Measurements from ENCODE around the gene HES4.
A peak's percentile ranks its signal among the peaks of the same experiment; 100 is the strongest.

Gene HES4

GRCh38 chr1:959731-960362 is 40.0 kb downstream of the HES4 start:
- Histone ChIP-seq H3K36me3 (ENCODE audit: control insufficient read depth in 1 of 2, insufficient read depth in 2 of 2, low read length in 2 of 2) (peaks cover 13 to 22% of the 10 kb centered on the region in 2 donors), H3K9me3 (ENCODE audit: control insufficient read depth in 1 of 2, low read length in 2 of 2) (no peaks in the 10 kb centered on the region), H3K27me3 (ENCODE audit: control insufficient read depth in 1 of 2, insufficient read depth in 2 of 2, low read length in 2 of 2) (no peaks in the 10 kb centered on the region), H3K4me3 (ENCODE audit: low read depth in 1 of 2, low read length in 2 of 2) (peak overlapping the region; percentile 22 to 57), H3K27ac (ENCODE audit: low read depth, low read length) (no peak overlapping the region), H3K4me1 (ENCODE audit: control insufficient read depth in 1 of 2, insufficient read depth in 2 of 2, low read length in 2 of 2) (peaks cover 9 to 23% of the 10 kb centered on the region in 2 donors), H3K9ac (ENCODE audit: low read depth in 1 of 2, low read length in 2 of 2) (no peak overlapping the region)

DNA sequence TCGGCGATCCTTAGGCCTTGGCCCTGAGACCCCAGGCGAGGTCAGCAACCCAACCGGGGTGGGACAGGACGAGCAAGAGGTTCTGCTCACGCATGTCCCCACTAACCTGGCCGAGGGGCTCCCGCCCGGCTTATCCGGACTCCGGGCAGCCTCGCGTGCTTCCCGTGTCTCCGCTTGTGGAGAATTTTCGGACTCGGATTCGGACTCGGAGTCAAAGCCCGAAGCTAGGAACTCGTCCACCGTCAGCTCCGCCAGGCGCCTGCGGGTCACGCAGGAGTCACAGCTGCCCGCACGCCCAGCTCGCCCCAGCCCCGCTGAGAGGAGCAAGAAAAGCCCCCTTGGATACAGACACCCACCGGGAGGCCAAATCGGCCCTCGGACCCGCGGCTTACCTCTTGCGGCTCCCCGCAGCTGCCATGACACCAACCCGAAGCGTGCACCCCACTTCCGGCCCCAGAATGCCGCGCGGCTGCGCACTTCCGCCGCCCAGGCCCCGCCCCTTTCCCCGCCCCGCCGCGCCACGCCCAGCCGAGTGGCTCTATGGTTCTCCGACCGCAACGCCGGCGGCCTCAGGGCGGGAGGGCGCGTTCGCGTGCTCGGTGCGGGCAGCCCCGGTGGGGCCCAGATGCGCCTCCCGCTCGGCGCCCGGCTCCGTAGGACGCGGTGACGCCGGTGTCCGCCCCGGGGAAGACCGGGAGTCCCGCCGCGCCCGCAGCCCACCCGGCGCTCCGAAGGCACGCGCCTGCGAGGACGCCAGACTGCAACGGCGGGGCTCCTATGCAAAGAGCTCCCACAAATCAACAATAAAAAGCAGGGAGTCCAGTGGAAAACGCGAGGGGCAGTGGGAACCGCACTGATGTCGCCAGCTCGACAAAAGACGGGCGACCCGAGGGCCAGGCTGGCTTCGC is 40.8 kb downstream of the HES4 start, which contains the start of gene NOC2L:
Gene NOC2L (minus strand): TSS at position 434 of the 908 bp plus-strand sequence. CDS start 16 bp downstream, at position 418.
- Histone ChIP-seq H3K9ac (ENCODE audit: low read depth in 1 of 2, low read length in 2 of 2) (peak within 1 kb of the TSS; percentile 82 to 85), H3K27ac (ENCODE audit: low read depth, low read length) (no peak within 1 kb of the TSS), H3K9me3 (ENCODE audit: control insufficient read depth in 1 of 2, low read length in 2 of 2) (no peaks in the 10 kb centered on the region), H3K4me1 (ENCODE audit: control insufficient read depth in 1 of 2, insufficient read depth in 2 of 2, low read length in 2 of 2) (peaks cover 9 to 23% of the 10 kb centered on the region in 2 donors), H3K27me3 (ENCODE audit: control insufficient read depth in 1 of 2, insufficient read depth in 2 of 2, low read length in 2 of 2) (no peaks in the 10 kb centered on the region), H3K36me3 (ENCODE audit: control insufficient read depth in 1 of 2, insufficient read depth in 2 of 2, low read length in 2 of 2) (peaks cover 13 to 29% of the 10 kb centered on the region in 2 donors), H3K4me3 (ENCODE audit: low read depth in 1 of 2, low read length in 2 of 2) (peak within 1 kb of the TSS; percentile 98)

- H3K9me3 ChIP-seq (ENCODE audit: control insufficient read depth in 1 of 2, low read length in 2 of 2) = no peaks in the 10 kb centered on the region
- no peaks in the 10 kb centered on the region for H3K27me3 ChIP-seq (ENCODE audit: control insufficient read depth in 1 of 2, insufficient read depth in 2 of 2, low read length in 2 of 2)
- peaks cover 26 to 54% of the 10 kb centered on the region in 2 donors for H3K36me3 ChIP-seq (ENCODE audit: control insufficient read depth in 1 of 2, insufficient read depth in 2 of 2, low read length in 2 of 2)
- H3K27ac ChIP-seq (ENCODE audit: low read depth, low read length) = no peak overlapping the region
- peaks cover 9 to 22% of the 10 kb centered on the region in 2 donors for H3K4me1 ChIP-seq (ENCODE audit: control insufficient read depth in 1 of 2, insufficient read depth in 2 of 2, low read length in 2 of 2)
- H3K9ac ChIP-seq (ENCODE audit: low read depth in 1 of 2, low read length in 2 of 2) = no peak overlapping the region
- H3K4me3 ChIP-seq (ENCODE audit: low read depth in 1 of 2, low read length in 2 of 2) = no peak overlapping the region
Observed at GRCh38 chr1:956636-957035, 43.3 kb downstream of the HES4 start.

- Histone ChIP-seq H3K4me1 (ENCODE audit: control insufficient read depth in 1 of 2, insufficient read depth in 2 of 2, low read length in 2 of 2) (peaks cover 9 to 17% of the 10 kb centered on the region in 2 donors), H3K9me3 (ENCODE audit: control insufficient read depth in 1 of 2, low read length in 2 of 2) (no peaks in the 10 kb centered on the region), H3K27me3 (ENCODE audit: control insufficient read depth in 1 of 2, insufficient read depth in 2 of 2, low read length in 2 of 2) (no peaks in the 10 kb centered on the region), H3K36me3 (ENCODE audit: control insufficient read depth in 1 of 2, insufficient read depth in 2 of 2, low read length in 2 of 2) (peaks cover 36 to 61% of the 10 kb centered on the region in 2 donors), H3K4me3 (ENCODE audit: low read depth in 1 of 2, low read length in 2 of 2) (no peak overlapping the region), H3K27ac (ENCODE audit: low read depth, low read length) (no peak overlapping the region), H3K9ac (ENCODE audit: low read depth in 1 of 2, low read length in 2 of 2) (no peak overlapping the region)
Observed at GRCh38 chr1:955474-955873, 44.4 kb downstream of the HES4 start.

- H3K27ac ChIP-seq (ENCODE audit: low read depth, low read length) = no peak overlapping the region
- H3K36me3 ChIP-seq (ENCODE audit: control insufficient read depth in 1 of 2, insufficient read depth in 2 of 2, low read length in 2 of 2) = peaks cover 41 to 66% of the 10 kb centered on the region in 2 donors
Observed at GRCh38 chr1:954927-955326, 45.0 kb downstream of the HES4 start.

GRCh38 chr1:953524-954320 is 46.2 kb downstream of the HES4 start:
- no peak overlapping the region for H3K9ac ChIP-seq (ENCODE audit: low read depth in 1 of 2, low read length in 2 of 2)
- H3K9me3 ChIP-seq (ENCODE audit: control insufficient read depth in 1 of 2, low read length in 2 of 2) = no peaks in the 10 kb centered on the region
- H3K4me1 ChIP-seq (ENCODE audit: control insufficient read depth in 1 of 2, insufficient read depth in 2 of 2, low read length in 2 of 2) = peaks cover 9 to 17% of the 10 kb centered on the region in 2 donors
- H3K27ac ChIP-seq (ENCODE audit: low read depth, low read length) = no peak overlapping the region
- no peaks in the 10 kb centered on the region for H3K27me3 ChIP-seq (ENCODE audit: control insufficient read depth in 1 of 2, insufficient read depth in 2 of 2, low read length in 2 of 2)
- H3K4me3 ChIP-seq (ENCODE audit: low read depth in 1 of 2, low read length in 2 of 2) = no peak overlapping the region
- peaks cover 52 to 79% of the 10 kb centered on the region in 2 donors for H3K36me3 ChIP-seq (ENCODE audit: control insufficient read depth in 1 of 2, insufficient read depth in 2 of 2, low read length in 2 of 2)

More at GRCh38 chr1:954927-955326, 45.0 kb downstream of the HES4 start:
- Histone ChIP-seq H3K27me3 (ENCODE audit: control insufficient read depth in 1 of 2, insufficient read depth in 2 of 2, low read length in 2 of 2) (no peaks in the 10 kb centered on the region), H3K4me1 (ENCODE audit: control insufficient read depth in 1 of 2, insufficient read depth in 2 of 2, low read length in 2 of 2) (peaks cover 9 to 17% of the 10 kb centered on the region in 2 donors), H3K4me3 (ENCODE audit: low read depth in 1 of 2, low read length in 2 of 2) (no peak overlapping the region), H3K9me3 (ENCODE audit: control insufficient read depth in 1 of 2, low read length in 2 of 2) (no peaks in the 10 kb centered on the region), H3K9ac (ENCODE audit: low read depth in 1 of 2, low read length in 2 of 2) (no peak overlapping the region)

GRCh38 chr1:952603-953002 is 47.3 kb downstream of the HES4 start:
- no peak overlapping the region for H3K4me3 ChIP-seq (ENCODE audit: low read depth in 1 of 2, low read length in 2 of 2)
- H3K9me3 ChIP-seq (ENCODE audit: control insufficient read depth in 1 of 2, low read length in 2 of 2) = no peaks in the 10 kb centered on the region
- H3K36me3 ChIP-seq (ENCODE audit: control insufficient read depth in 1 of 2, insufficient read depth in 2 of 2, low read length in 2 of 2) = peaks cover 58 to 89% of the 10 kb centered on the region in 2 donors
- no peaks in the 10 kb centered on the region for H3K27me3 ChIP-seq (ENCODE audit: control insufficient read depth in 1 of 2, insufficient read depth in 2 of 2, low read length in 2 of 2)
- H3K4me1 ChIP-seq (ENCODE audit: control insufficient read depth in 1 of 2, insufficient read depth in 2 of 2, low read length in 2 of 2) = peaks cover 4 to 5% of the 10 kb centered on the region in 2 donors
- no peak overlapping the region for H3K9ac ChIP-seq (ENCODE audit: low read depth in 1 of 2, low read length in 2 of 2)
- no peak overlapping the region for H3K27ac ChIP-seq (ENCODE audit: low read depth, low read length)

- Histone ChIP-seq H3K36me3 (ENCODE audit: control insufficient read depth in 1 of 2, insufficient read depth in 2 of 2, low read length in 2 of 2) (peaks cover 60 to 92% of the 10 kb centered on the region in 2 donors), H3K9me3 (ENCODE audit: control insufficient read depth in 1 of 2, low read length in 2 of 2) (no peaks in the 10 kb centered on the region), H3K27me3 (ENCODE audit: control insufficient read depth in 1 of 2, insufficient read depth in 2 of 2, low read length in 2 of 2) (no peaks in the 10 kb centered on the region), H3K4me3 (ENCODE audit: low read depth in 1 of 2, low read length in 2 of 2) (no peak overlapping the region), H3K9ac (ENCODE audit: low read depth in 1 of 2, low read length in 2 of 2) (no peak overlapping the region), H3K4me1 (ENCODE audit: control insufficient read depth in 1 of 2, insufficient read depth in 2 of 2, low read length in 2 of 2) (peaks cover under 1 to 1% of the 10 kb centered on the region in 2 donors), H3K27ac (ENCODE audit: low read depth, low read length) (no peak overlapping the region)
Observed at GRCh38 chr1:952201-952600, 47.7 kb downstream of the HES4 start.

- H3K27ac ChIP-seq (ENCODE audit: low read depth, low read length) = no peak overlapping the region
- H3K4me3 ChIP-seq (ENCODE audit: low read depth in 1 of 2, low read length in 2 of 2) = no peak overlapping the region
- no peaks in the 10 kb centered on the region for H3K9me3 ChIP-seq (ENCODE audit: control insufficient read depth in 1 of 2, low read length in 2 of 2)
- H3K27me3 ChIP-seq (ENCODE audit: control insufficient read depth in 1 of 2, insufficient read depth in 2 of 2, low read length in 2 of 2) = no peaks in the 10 kb centered on the region
- H3K9ac ChIP-seq (ENCODE audit: low read depth in 1 of 2, low read length in 2 of 2) = no peak overlapping the region
- H3K4me1 ChIP-seq (ENCODE audit: control insufficient read depth in 1 of 2, insufficient read depth in 2 of 2, low read length in 2 of 2) = no peaks in the 10 kb centered on the region
- peaks cover 61 to 89% of the 10 kb centered on the region in 2 donors for H3K36me3 ChIP-seq (ENCODE audit: control insufficient read depth in 1 of 2, insufficient read depth in 2 of 2, low read length in 2 of 2)
Observed at GRCh38 chr1:951364-951763, 48.5 kb downstream of the HES4 start.

Data from duodenal mucosa (tissue), 2 donors.